H9 (cell line): ENCODE results near the gene OGFOD2. TPM values are rescaled to one million over a fixed set of nuclear protein-coding genes. Genes with fewer than 3 reads are reported as not detected.

Experiments used
- DNase-seq: peaks from one replicate; pipeline ENCODE4 v3.0.0-alpha.2; 2017
- H2AFZ ChIP-seq: one replicate; pipeline ENCODE4 v1.6.1; 2013; ENCODE audit warnings: mild to moderate bottlenecking, low read length, control low read depth, moderate library complexity
- H2AK5ac ChIP-seq: 2 replicates; pipeline ENCODE4 v1.6.1; 2013; ENCODE audit warnings: low read length, control low read depth, mixed read lengths; ENCODE audit not compliant: insufficient read length
- H2BK120ac ChIP-seq: one replicate; pipeline ENCODE4 v1.6.1; 2013; ENCODE audit warnings: low read depth, mild to moderate bottlenecking, low read length, control low read depth, inconsistent platforms; ENCODE audit not compliant: poor library complexity, severe bottlenecking
- H2BK12ac ChIP-seq: 2 replicates; pipeline ENCODE4 v1.6.1; 2013; ENCODE audit warnings: low read length, control low read depth, mixed read lengths, low read depth; ENCODE audit not compliant: insufficient read length
- H2BK15ac ChIP-seq: 2 replicates; pipeline ENCODE4 v1.6.1; 2013; ENCODE audit warnings: low read depth, low read length, control low read depth
- H2BK20ac ChIP-seq: one replicate; pipeline ENCODE4 v1.6.1; 2013; ENCODE audit warnings: low read depth, mild to moderate bottlenecking, low read length, control low read depth, inconsistent platforms; ENCODE audit not compliant: poor library complexity, severe bottlenecking
- H2BK5ac ChIP-seq: 2 replicates; pipeline ENCODE4 v1.6.1; 2013; ENCODE audit warnings: low read length, control low read depth, mixed read lengths; ENCODE audit not compliant: insufficient read length
- H3K14ac ChIP-seq: 2 replicates; pipeline ENCODE4 v1.6.1; 2013; ENCODE audit warnings: low read length, control low read depth; ENCODE audit not compliant: insufficient read depth
- H3K18ac ChIP-seq: 2 replicates; pipeline ENCODE4 v1.6.1; 2013; ENCODE audit warnings: low read depth, mild to moderate bottlenecking, mixed read lengths, low read length, control low read depth; ENCODE audit not compliant: insufficient read length
- H3K23ac ChIP-seq: 2 replicates; pipeline ENCODE4 v1.6.1; 2013; ENCODE audit warnings: low read length, control low read depth, mixed read lengths, low read depth; ENCODE audit not compliant: insufficient read length
- H3K23me2 ChIP-seq: 2 replicates; pipeline ENCODE4 v1.6.1; 2013; ENCODE audit warnings: low read depth, mild to moderate bottlenecking, mixed read lengths, low read length, control low read depth; ENCODE audit not compliant: insufficient read length, poor library complexity, severe bottlenecking
- H3K27ac ChIP-seq: 2 replicates; pipeline ENCODE4 v1.5.1; 2013; ENCODE audit warnings: low read length, control low read depth, mixed read lengths, low read depth; ENCODE audit not compliant: insufficient read length
- H3K27me3 ChIP-seq: 2 replicates; pipeline ENCODE4 v1.6.1; 2013; ENCODE audit warnings: low read length, control low read depth, inconsistent platforms; ENCODE audit not compliant: insufficient read depth
- H3K4ac ChIP-seq: 2 replicates; pipeline ENCODE4 v1.6.1; 2013; ENCODE audit warnings: low read depth, mild to moderate bottlenecking, control low read depth, inconsistent platforms, low read length, moderate library complexity
- H3K4me1 ChIP-seq: 2 replicates; pipeline ENCODE4 v1.6.1; 2013; ENCODE audit warnings: low read length, control low read depth, inconsistent platforms; ENCODE audit not compliant: insufficient read depth
- H3K4me2 ChIP-seq: 2 replicates; pipeline ENCODE4 v1.6.1; 2013; ENCODE audit warnings: low read length, control low read depth, mixed read lengths; ENCODE audit not compliant: insufficient read length, insufficient read depth
- H3K56ac ChIP-seq: 2 replicates; pipeline ENCODE4 v1.6.1; 2013; ENCODE audit warnings: low read depth, mild to moderate bottlenecking, mixed read lengths, low read length, control low read depth; ENCODE audit not compliant: insufficient read length
- H3K79me1 ChIP-seq: 2 replicates; pipeline ENCODE4 v1.6.1; 2013; ENCODE audit warnings: low read depth, mild to moderate bottlenecking, moderate library complexity, low read length, control low read depth, inconsistent platforms; ENCODE audit not compliant: insufficient read depth, poor library complexity, severe bottlenecking
- H3K79me2 ChIP-seq: 2 replicates; pipeline ENCODE4 v1.6.1; 2013; ENCODE audit warnings: low read length, control low read depth, inconsistent platforms; ENCODE audit not compliant: insufficient read depth
- H3K9ac ChIP-seq: 2 replicates; pipeline ENCODE4 v1.6.1; 2013; ENCODE audit warnings: low read length, control low read depth, mixed read lengths; ENCODE audit not compliant: insufficient read length; ENCODE audit errors: extremely low read depth
- H3K9me3 ChIP-seq: one replicate; pipeline ENCODE4 v1.6.1; 2013; ENCODE audit warnings: low read depth, low read length, inconsistent platforms; ENCODE audit not compliant: control insufficient read depth
- H3T11ph ChIP-seq: one replicate; pipeline ENCODE4 v1.6.1; 2013; ENCODE audit warnings: mild to moderate bottlenecking, low read length, control low read depth, inconsistent platforms
- H4K20me1 ChIP-seq: one replicate; pipeline ENCODE4 v1.6.1; 2013; ENCODE audit not compliant: control insufficient read depth, insufficient read length, insufficient read depth
- H4K5ac ChIP-seq: 2 replicates; pipeline ENCODE4 v1.6.1; 2013; ENCODE audit warnings: low read depth, mild to moderate bottlenecking, mixed read lengths, low read length, control low read depth; ENCODE audit not compliant: insufficient read length
- H4K8ac ChIP-seq: replicated peaks from 2 replicates; pipeline ENCODE4 v1.6.1; 2013; ENCODE audit warnings: low read length, control low read depth, mixed read lengths, low read depth; ENCODE audit not compliant: insufficient read length
- H4K91ac ChIP-seq: 2 replicates; pipeline ENCODE4 v1.6.1; 2013; ENCODE audit warnings: low read depth, mild to moderate bottlenecking, moderate library complexity, mixed read lengths, low read length, control low read depth; ENCODE audit not compliant: insufficient read length
- H3K27ac Mint-ChIP-seq, 3 experiments: 2 replicates in 2 of 3; 3 replicates in 1 of 3; pipeline ENCODE4 v1.8.0; 2020 to 2021; ENCODE audit warnings: mixed read lengths in 3 of 3, mild to moderate bottlenecking in 1 of 3, moderate library complexity in 1 of 3
- H3K27me3 Mint-ChIP-seq: 2 replicates; pipeline ENCODE4 v1.8.0; 2021; ENCODE audit warnings: low read depth, mild to moderate bottlenecking, moderate library complexity, mixed read lengths
- H3K36me3 Mint-ChIP-seq, 3 experiments: 2 replicates in 2 of 3; 3 replicates in 1 of 3; pipeline ENCODE4 v1.8.0; 2020 to 2021; ENCODE audit warnings: low read depth in 3 of 3, mixed read lengths in 3 of 3; ENCODE audit not compliant: insufficient read depth in 1 of 3
- H3K4me1 Mint-ChIP-seq, 2 experiments: 2 replicates each; pipeline ENCODE4 v1.8.0; 2020; ENCODE audit warnings: mixed read lengths in 2 of 2
- H3K4me3 Mint-ChIP-seq, 2 experiments: 2 replicates in 1 of 2; 3 replicates in 1 of 2; pipeline ENCODE4 v1.8.0; 2020 to 2021; ENCODE audit warnings: mild to moderate bottlenecking in 2 of 2, mixed read lengths in 2 of 2, moderate library complexity in 1 of 2
- H3K9me3 Mint-ChIP-seq, 2 experiments: 2 replicates in 1 of 2; 3 replicates in 1 of 2; pipeline ENCODE4 v1.8.0; 2020; ENCODE audit warnings: mild to moderate bottlenecking in 2 of 2, mixed read lengths in 2 of 2, moderate library complexity in 1 of 2
- WGBS: extraction: QIAGEN DNeasy Blood & Tissue Kit; methylation state at CpG from one replicate; pipeline ENCODE4 v1.1.7; 2013; ENCODE audit warnings: missing lambda C conversion rate, low lambda C conversion rate, mixed read lengths; ENCODE audit not compliant: insufficient read length; ENCODE audit errors: extremely low coverage; 5-methylcytosine and 5-hydroxymethylcytosine counted together
- total RNA-seq: library from RNA; stranded (reverse); gene quantifications from 2 replicates; pipeline ENCODE4 v1.2.1, GENCODE V29; 2021
- TF ChIP-seq, protein P1 (sequence below): fragments of 200-600 bp; sonication (generic); conservative IDR thresholded peaks from 3 replicates; pipeline ENCODE4 v1.8.0; 2021; ENCODE audit warnings: antibody characterized with exemption, mild to moderate bottlenecking

OGFOD2 gene
- total RNA-seq, 1 experiment from 2014 or later: 14.7 TPM

DNA sequence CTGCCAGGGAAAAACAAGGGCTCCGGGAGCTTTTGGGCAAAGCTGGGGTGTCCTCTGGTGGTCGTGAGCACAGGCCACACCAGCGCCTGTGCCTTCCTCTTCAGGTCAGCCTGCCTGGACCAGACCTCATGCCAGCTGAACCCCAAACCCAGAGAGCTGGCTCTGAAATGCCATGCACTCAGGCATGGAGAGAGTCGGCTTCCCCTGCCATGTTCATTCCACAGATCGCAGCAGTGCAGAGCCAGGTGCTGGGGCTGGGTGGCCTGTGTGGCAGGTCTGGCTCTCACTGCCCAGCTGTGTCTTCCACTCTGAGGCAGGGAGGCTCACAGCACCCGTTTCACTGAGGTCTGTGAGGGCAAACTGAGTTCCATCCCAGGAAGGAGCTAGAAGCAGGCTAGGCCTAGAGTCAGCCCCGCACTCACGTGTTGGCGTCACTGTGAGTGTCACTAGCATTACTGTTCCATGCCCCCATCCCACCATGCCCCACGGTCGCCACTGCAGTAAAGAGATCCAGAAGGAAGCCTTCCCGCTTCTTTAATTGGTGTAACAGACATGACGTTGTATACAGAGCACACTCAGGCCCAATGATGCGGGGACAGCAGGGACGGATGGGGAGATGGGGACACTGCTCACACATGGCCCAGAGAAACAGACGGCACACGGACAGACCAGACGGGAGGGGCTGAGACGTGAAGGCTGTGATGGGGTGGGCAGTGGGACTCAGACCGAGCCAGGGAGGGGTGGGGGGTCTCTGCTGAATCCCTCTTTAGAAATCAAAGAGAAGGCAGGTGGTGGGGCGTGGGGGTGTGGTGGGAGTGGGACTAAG is 8.1 kb downstream of the OGFOD2 start:
- Histone ChIP-seq H3K9ac (no peak overlapping the region), H3K27ac (no peak overlapping the region)
- no peaks in the 10 kb centered on the region for H3K27me3 Mint-ChIP-seq

More for the DNA sequence above, 8.1 kb downstream of the OGFOD2 start:
- H3K56ac ChIP-seq: no peak overlapping the region
- no peak overlapping the region for H4K91ac ChIP-seq
- H3K18ac ChIP-seq: no peak overlapping the region
- no peak overlapping the region for H4K8ac ChIP-seq
- no CpG with 5 or more reads among the region's 21 CpGs for WGBS
- H2BK15ac ChIP-seq: no peak overlapping the region
- Mint-ChIP-seq H3K4me3 (peak overlapping the region; percentile 29 to 41; a peak in 2 of 5 replicates), H3K4me1 (peaks cover 11 to 32% of the 10 kb centered on the region in 2 experiments), H3K9me3 (no peaks in the 10 kb centered on the region), H3K36me3 (peaks cover 0 to 15% (median 8%) of the 10 kb centered on the region in 3 experiments; a peak in 3 of 7 replicates), H3K27ac (peak overlapping the region in 1 of 3 experiments; percentile 23; a peak in 3 of 7 replicates)
- no peak overlapping the region for H2BK12ac ChIP-seq
- no peak overlapping the region for H3K4me2 ChIP-seq
- DNase-seq: no peak
- no peak overlapping the region for H2BK120ac ChIP-seq
- H3K27me3 ChIP-seq: no peaks in the 10 kb centered on the region
- no peak overlapping the region for H2BK5ac ChIP-seq
- H3K9me3 ChIP-seq: no peaks in the 10 kb centered on the region
- peaks cover 12% of the 10 kb centered on the region for H3K23me2 ChIP-seq
- no peak overlapping the region for H3K14ac ChIP-seq
- no peak overlapping the region for H2AK5ac ChIP-seq
- peaks cover 8% of the 10 kb centered on the region; the same call in 1 of the 2 replicates for H3K4me1 ChIP-seq
- H4K5ac ChIP-seq: no peak overlapping the region
- no peaks in the 10 kb centered on the region for H3K79me2 ChIP-seq
- H2AFZ ChIP-seq: no peak overlapping the region
- H3K23ac ChIP-seq: no peak overlapping the region
- H3K4ac ChIP-seq: no peak overlapping the region
- TF ChIP-seq, protein P1, sequence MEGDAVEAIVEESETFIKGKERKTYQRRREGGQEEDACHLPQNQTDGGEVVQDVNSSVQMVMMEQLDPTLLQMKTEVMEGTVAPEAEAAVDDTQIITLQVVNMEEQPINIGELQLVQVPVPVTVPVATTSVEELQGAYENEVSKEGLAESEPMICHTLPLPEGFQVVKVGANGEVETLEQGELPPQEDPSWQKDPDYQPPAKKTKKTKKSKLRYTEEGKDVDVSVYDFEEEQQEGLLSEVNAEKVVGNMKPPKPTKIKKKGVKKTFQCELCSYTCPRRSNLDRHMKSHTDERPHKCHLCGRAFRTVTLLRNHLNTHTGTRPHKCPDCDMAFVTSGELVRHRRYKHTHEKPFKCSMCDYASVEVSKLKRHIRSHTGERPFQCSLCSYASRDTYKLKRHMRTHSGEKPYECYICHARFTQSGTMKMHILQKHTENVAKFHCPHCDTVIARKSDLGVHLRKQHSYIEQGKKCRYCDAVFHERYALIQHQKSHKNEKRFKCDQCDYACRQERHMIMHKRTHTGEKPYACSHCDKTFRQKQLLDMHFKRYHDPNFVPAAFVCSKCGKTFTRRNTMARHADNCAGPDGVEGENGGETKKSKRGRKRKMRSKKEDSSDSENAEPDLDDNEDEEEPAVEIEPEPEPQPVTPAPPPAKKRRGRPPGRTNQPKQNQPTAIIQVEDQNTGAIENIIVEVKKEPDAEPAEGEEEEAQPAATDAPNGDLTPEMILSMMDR: no peak
- H3K79me1 ChIP-seq: no peaks in the 10 kb centered on the region
- no peaks in the 10 kb centered on the region for H4K20me1 ChIP-seq
- no peak overlapping the region for H3T11ph ChIP-seq
- H2BK20ac ChIP-seq: no peak overlapping the region
